Measurements from ENCODE around the gene HOXB6. TPM values are rescaled to one million over a fixed set of nuclear protein-coding genes. Genes with fewer than 3 reads are reported as not detected.
A peak's percentile ranks its signal among the peaks of the same experiment; 100 is the strongest.

The HOXB6 gene
- total RNA-seq, 1 experiment from 2014 or later = 64.8 TPM

DNA sequence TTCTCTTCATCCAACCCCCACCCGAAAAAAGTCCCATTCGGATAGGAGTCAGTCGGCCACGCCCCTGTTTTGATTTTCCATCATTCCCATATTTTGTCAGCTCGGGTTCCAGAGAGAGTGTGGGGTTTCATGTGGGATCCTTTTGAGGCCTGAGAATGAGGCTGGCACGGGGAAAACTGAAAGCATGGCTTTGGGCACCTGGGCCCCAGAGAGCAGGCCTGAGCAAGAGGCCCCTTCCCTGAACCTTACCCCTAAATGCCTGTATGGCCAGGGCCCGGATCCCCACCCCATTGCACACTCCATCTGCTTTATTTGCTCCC is 22.1 kb downstream of the HOXB6 start:
- no peak overlapping the region for H2AFZ ChIP-seq (ENCODE audit: low read depth, low read length, poor library complexity, severe bottlenecking)
- H3K79me2 ChIP-seq (ENCODE audit: insufficient read depth, low read length) = peaks cover 90% of the 10 kb centered on the region
- intact Hi-C loops (cut with micrococcal nuclease) = no loop called here
- ChIA-PET RAD21 (ENCODE audit: low non-redundant PET in 1 of 2, low total read pairs in 2 of 2, uncharacterized antibody in 2 of 2, unreplicated experiment in 2 of 2) (interaction anchor here in 1 of 2 experiments (1.1 kb wide), 1 partner anchor 323 kb away, joined by 3 read pairs; no protein-coding TSS in a partner anchor), CTCF (interaction anchor here (0.6 to 1.6 kb wide), 2 partner anchors 275 to 320 kb away, joined by 3 to 4 read pairs; no protein-coding TSS in a partner anchor), POLR2A (interaction anchor here (1.0 to 1.1 kb wide), 4 partner anchors 18 to 346 kb away, joined by 3 to 4 read pairs (median 3); partner anchors contain the start of gene HOXB8)
- 0 out of 2 replicates have a peak, but pooled peaks have one; percentile 4 for TF ChIP-seq POLR2AphosphoS5 (IDR thresholded peaks at IDR 0.05; ENCODE audit: low read depth, low read length)
- no peak for TF ChIP-seq POLR2A (IDR thresholded peaks at IDR 0.05; ENCODE audit: borderline replicate concordance, extremely low read depth, insufficient read depth, insufficient read length)
- H3K27me3 ChIP-seq (ENCODE audit: insufficient read depth, low read length) = no peaks in the 10 kb centered on the region
- no peak for DNase-seq (ENCODE audit: low read depth, low spot score)
- H3K9ac ChIP-seq (ENCODE audit: low read length) = peak overlapping the region; percentile 63
- no peaks in the 10 kb centered on the region for H3K9me2 ChIP-seq (ENCODE audit: insufficient read depth)
- H3K4me3 ChIP-seq (replicated peaks in 1 of 2; ENCODE audit: low read depth in 1 of 2, low read length in 2 of 2) = peak overlapping the region; percentile 57
- H4K20me1 ChIP-seq (ENCODE audit: insufficient read depth) = no peaks in the 10 kb centered on the region
- H3K4me1 ChIP-seq (ENCODE audit: control insufficient read depth in 1 of 2, insufficient read depth in 2 of 2, low read length in 2 of 2) = peaks cover 27 to 62% of the 10 kb centered on the region in 2 experiments
- H3K9me3 ChIP-seq (ENCODE audit: control insufficient read depth in 1 of 2, insufficient read depth in 1 of 2, low read depth in 1 of 2, low read length in 2 of 2) = no peaks in the 10 kb centered on the region
- no TSS peak for BruUV-seq (replicated peaks)
- ATAC-seq = no peak
- H3K36me3 ChIP-seq (ENCODE audit: control insufficient read depth in 1 of 2, insufficient read depth in 2 of 2, low read length in 2 of 2) = no peaks in the 10 kb centered on the region
- peak overlapping the region; percentile 91 for H3K27ac ChIP-seq (ENCODE audit: low read depth, low read length)
- peak overlapping the region; percentile 98 for H3K4me2 ChIP-seq (ENCODE audit: low read length)

DNA sequence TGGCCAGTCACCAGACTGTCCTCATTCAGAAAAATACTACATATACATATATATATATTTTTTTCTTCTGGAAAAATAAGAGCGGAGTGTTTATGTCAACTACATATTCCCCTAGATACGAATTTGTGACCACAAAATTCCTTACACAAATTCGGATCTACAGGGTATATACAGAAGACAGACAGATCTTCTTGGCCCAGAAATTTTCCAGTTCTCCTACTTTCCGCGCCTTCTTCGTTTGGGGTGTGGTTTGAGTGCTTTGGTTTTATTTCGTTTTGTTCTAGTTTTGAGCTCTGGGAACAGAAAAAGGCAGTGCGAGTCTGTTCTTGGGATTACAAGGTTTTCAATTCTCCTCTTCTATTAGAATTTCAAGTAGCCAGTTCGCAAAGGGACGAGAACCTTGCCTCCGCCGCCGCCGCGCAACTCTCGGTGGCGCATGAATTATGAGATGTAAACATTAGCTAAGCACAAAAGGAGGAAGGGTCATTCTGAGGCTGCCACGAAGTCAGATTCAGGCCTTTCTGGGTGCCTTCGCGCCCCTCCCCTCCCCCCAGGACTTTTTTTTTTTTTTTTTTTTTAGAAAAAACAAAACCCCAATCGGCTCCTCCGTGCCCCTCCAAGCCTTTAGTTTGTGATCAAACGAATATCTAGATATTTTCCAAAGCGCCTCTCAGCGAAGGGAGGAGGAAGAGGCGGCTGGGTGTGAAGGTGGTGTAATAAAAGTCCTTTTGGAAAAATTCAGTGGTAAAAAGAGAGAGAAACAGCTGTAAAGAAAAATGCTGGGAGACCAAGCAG is 24.8 kb downstream of the HOXB6 start:
- no peak for DNase-seq (ENCODE audit: low read depth, low spot score)
- H3K9ac ChIP-seq (ENCODE audit: low read length) = peak overlapping the region; percentile 63
- H3K27ac ChIP-seq (ENCODE audit: low read depth, low read length) = peak overlapping the region; percentile 91
- no peaks in the 10 kb centered on the region for H3K27me3 ChIP-seq (ENCODE audit: insufficient read depth, low read length)
- H2AFZ ChIP-seq (ENCODE audit: low read depth, low read length, poor library complexity, severe bottlenecking) = no peak overlapping the region
- no TSS peak for BruUV-seq (replicated peaks)
- no peaks in the 10 kb centered on the region for H4K20me1 ChIP-seq (ENCODE audit: insufficient read depth)
- CTCF ChIA-PET = interaction anchor here (2.0 kb wide), 1 partner anchor 314 kb away, joined by 5 read pairs; no protein-coding TSS in a partner anchor
- intact Hi-C loops (cut with micrococcal nuclease) = no loop called here
- H3K9me3 ChIP-seq (ENCODE audit: control insufficient read depth in 1 of 2, insufficient read depth in 1 of 2, low read depth in 1 of 2, low read length in 2 of 2) = no peaks in the 10 kb centered on the region
- H3K4me1 ChIP-seq (ENCODE audit: control insufficient read depth in 1 of 2, insufficient read depth in 2 of 2, low read length in 2 of 2) = peaks cover 16 to 47% of the 10 kb centered on the region in 2 experiments
- peak overlapping the region; percentile 57 to 58 for H3K4me3 ChIP-seq (replicated peaks in 1 of 2; ENCODE audit: low read depth in 1 of 2, low read length in 2 of 2)
- RAD21 ChIA-PET (ENCODE audit: low non-redundant PET in 1 of 2, low total read pairs in 2 of 2, uncharacterized antibody in 2 of 2, unreplicated experiment in 2 of 2) = interaction anchor here in 1 of 2 experiments (0.7 kb wide), 1 partner anchor 27 kb away, joined by 3 read pairs; no protein-coding TSS in a partner anchor
- peaks cover 90% of the 10 kb centered on the region for H3K79me2 ChIP-seq (ENCODE audit: insufficient read depth, low read length)
- POLR2A ChIA-PET = no interaction called here
- H3K9me2 ChIP-seq (ENCODE audit: insufficient read depth) = no peaks in the 10 kb centered on the region
- no peaks in the 10 kb centered on the region for H3K36me3 ChIP-seq (ENCODE audit: control insufficient read depth in 1 of 2, insufficient read depth in 2 of 2, low read length in 2 of 2)
- ATAC-seq = no peak
- peak overlapping the region; percentile 98 for H3K4me2 ChIP-seq (ENCODE audit: low read length)
- no peak for TF ChIP-seq SRF (IDR thresholded peaks at IDR 0.05; ENCODE audit: low read depth)
- TF ChIP-seq JUND (IDR thresholded peaks at IDR 0.05) = no peak
- TF ChIP-seq FOSL1 (IDR thresholded peaks at IDR 0.05; ENCODE audit: low read depth) = no peak
- no peak for TF ChIP-seq EGR1 (IDR thresholded peaks at IDR 0.05; ENCODE audit: low read depth)
- TF ChIP-seq, protein P1, sequence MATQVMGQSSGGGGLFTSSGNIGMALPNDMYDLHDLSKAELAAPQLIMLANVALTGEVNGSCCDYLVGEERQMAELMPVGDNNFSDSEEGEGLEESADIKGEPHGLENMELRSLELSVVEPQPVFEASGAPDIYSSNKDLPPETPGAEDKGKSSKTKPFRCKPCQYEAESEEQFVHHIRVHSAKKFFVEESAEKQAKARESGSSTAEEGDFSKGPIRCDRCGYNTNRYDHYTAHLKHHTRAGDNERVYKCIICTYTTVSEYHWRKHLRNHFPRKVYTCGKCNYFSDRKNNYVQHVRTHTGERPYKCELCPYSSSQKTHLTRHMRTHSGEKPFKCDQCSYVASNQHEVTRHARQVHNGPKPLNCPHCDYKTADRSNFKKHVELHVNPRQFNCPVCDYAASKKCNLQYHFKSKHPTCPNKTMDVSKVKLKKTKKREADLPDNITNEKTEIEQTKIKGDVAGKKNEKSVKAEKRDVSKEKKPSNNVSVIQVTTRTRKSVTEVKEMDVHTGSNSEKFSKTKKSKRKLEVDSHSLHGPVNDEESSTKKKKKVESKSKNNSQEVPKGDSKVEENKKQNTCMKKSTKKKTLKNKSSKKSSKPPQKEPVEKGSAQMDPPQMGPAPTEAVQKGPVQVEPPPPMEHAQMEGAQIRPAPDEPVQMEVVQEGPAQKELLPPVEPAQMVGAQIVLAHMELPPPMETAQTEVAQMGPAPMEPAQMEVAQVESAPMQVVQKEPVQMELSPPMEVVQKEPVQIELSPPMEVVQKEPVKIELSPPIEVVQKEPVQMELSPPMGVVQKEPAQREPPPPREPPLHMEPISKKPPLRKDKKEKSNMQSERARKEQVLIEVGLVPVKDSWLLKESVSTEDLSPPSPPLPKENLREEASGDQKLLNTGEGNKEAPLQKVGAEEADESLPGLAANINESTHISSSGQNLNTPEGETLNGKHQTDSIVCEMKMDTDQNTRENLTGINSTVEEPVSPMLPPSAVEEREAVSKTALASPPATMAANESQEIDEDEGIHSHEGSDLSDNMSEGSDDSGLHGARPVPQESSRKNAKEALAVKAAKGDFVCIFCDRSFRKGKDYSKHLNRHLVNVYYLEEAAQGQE (IDR thresholded peaks at IDR 0.05; ENCODE audit: low read depth) = no peak
- TF ChIP-seq, protein P2, sequence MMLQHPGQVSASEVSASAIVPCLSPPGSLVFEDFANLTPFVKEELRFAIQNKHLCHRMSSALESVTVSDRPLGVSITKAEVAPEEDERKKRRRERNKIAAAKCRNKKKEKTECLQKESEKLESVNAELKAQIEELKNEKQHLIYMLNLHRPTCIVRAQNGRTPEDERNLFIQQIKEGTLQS (IDR thresholded peaks at IDR 0.05) = no peak
- no peak for TF ChIP-seq ZNF274 (IDR thresholded peaks at IDR 0.05; ENCODE audit: low read depth, low read length)
- no peak for TF ChIP-seq RAD21 (IDR thresholded peaks at IDR 0.05; ENCODE audit: low read depth)
- no peak for TF ChIP-seq POLR2A (IDR thresholded peaks at IDR 0.05; ENCODE audit: borderline replicate concordance, extremely low read depth, insufficient read depth, insufficient read length)
- TF ChIP-seq CEBPB (IDR thresholded peaks at IDR 0.05; ENCODE audit: low read depth) = no peak
- TF ChIP-seq EZH2 (IDR thresholded peaks at IDR 0.05) = no peak
- no peak for TF ChIP-seq CBX3 (IDR thresholded peaks at IDR 0.05; ENCODE audit: low read depth)
- TF ChIP-seq, protein P3, sequence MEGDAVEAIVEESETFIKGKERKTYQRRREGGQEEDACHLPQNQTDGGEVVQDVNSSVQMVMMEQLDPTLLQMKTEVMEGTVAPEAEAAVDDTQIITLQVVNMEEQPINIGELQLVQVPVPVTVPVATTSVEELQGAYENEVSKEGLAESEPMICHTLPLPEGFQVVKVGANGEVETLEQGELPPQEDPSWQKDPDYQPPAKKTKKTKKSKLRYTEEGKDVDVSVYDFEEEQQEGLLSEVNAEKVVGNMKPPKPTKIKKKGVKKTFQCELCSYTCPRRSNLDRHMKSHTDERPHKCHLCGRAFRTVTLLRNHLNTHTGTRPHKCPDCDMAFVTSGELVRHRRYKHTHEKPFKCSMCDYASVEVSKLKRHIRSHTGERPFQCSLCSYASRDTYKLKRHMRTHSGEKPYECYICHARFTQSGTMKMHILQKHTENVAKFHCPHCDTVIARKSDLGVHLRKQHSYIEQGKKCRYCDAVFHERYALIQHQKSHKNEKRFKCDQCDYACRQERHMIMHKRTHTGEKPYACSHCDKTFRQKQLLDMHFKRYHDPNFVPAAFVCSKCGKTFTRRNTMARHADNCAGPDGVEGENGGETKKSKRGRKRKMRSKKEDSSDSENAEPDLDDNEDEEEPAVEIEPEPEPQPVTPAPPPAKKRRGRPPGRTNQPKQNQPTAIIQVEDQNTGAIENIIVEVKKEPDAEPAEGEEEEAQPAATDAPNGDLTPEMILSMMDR (IDR thresholded peaks at IDR 0.05 in 2 of 3, conservative IDR thresholded peaks at IDR 0.05 in 1 of 3; ENCODE audit: borderline replicate concordance in 1 of 3, insufficient read depth in 1 of 3, low read depth in 2 of 3, low read length in 2 of 3) = no peak
